Liver (tissue), 9 donors: Measurements from ENCODE around the gene MEGF6. TPM values are rescaled to one million over a fixed set of nuclear protein-coding genes. Genes with fewer than 3 reads are reported as not detected.

Source experiments
- DNase-seq: peaks from one replicate; pipeline ENCODE4 v3.0.0-alpha.2; 2017; ENCODE audit warnings: low spot score
- H3K27ac ChIP-seq, 2 donors: one replicate each; pipeline ENCODE4 v1.7.0; 2013; ENCODE audit warnings: inconsistent platforms in 2 of 2, low read length in 2 of 2, control low read depth in 1 of 2, low read depth in 1 of 2, mild to moderate bottlenecking in 1 of 2
- H3K27me3 ChIP-seq, 4 donors: one replicate each; pipeline versions ENCODE4 v1.6.1 to v1.7.0; 2013; ENCODE audit warnings: low read length in 3 of 4, inconsistent platforms in 1 of 4, mild to moderate bottlenecking in 1 of 4, moderate library complexity in 1 of 4; ENCODE audit not compliant: control insufficient read depth in 4 of 4, insufficient read depth in 4 of 4
- H3K36me3 ChIP-seq, 4 donors: one replicate each; pipeline versions ENCODE4 v1.6.1 to v1.7.0; 2013; ENCODE audit warnings: low read length in 3 of 4, mild to moderate bottlenecking in 3 of 4, low read depth in 1 of 4, moderate library complexity in 1 of 4; ENCODE audit not compliant: control insufficient read depth in 4 of 4, insufficient read depth in 3 of 4
- H3K4me1 ChIP-seq, 4 donors: one replicate each; pipeline versions ENCODE4 v1.6.1 to v1.7.0; 2013; ENCODE audit warnings: low read length in 3 of 4, mild to moderate bottlenecking in 3 of 4, moderate library complexity in 1 of 4; ENCODE audit not compliant: control insufficient read depth in 4 of 4, insufficient read depth in 4 of 4
- H3K4me3 ChIP-seq, 3 donors: one replicate each; pipeline versions ENCODE4 v1.6.1 to v1.7.0; 2013; ENCODE audit warnings: low read length in 3 of 3, control low read depth in 1 of 3, low read depth in 1 of 3, mild to moderate bottlenecking in 1 of 3
- H3K9ac ChIP-seq, 2 donors: one replicate each; pipeline ENCODE4 v1.7.0; 2013; ENCODE audit warnings: low read length in 2 of 2, mild to moderate bottlenecking in 2 of 2, moderate library complexity in 2 of 2, control low read depth in 1 of 2, low read depth in 1 of 2
- H3K9me3 ChIP-seq, 4 donors: one replicate each; pipeline versions ENCODE4 v1.6.1 to v1.7.0; 2013; ENCODE audit warnings: low read length in 3 of 4; ENCODE audit not compliant: control insufficient read depth in 4 of 4
- CTCF ChIP-seq: fragments of 150-350 bp; IDR thresholded peaks from 2 replicates; pipeline ENCODE4 v1.5.1; 2017; ENCODE audit warnings: improper control_type of control experiment, low read depth, low read length; ENCODE audit not compliant: missing input control
- EGR1 ChIP-seq, 2 donors: IDR thresholded peaks; 2 replicates each; pipeline ENCODE4 v1.6.1; 2016 to 2018; ENCODE audit warnings: antibody characterized with exemption in 2 of 2, low read depth in 2 of 2
- FOXA1 ChIP-seq: IDR thresholded peaks from 2 replicates; pipeline ENCODE4 v1.6.1; 2016; ENCODE audit warnings: antibody characterized with exemption
- FOXA2 ChIP-seq: IDR thresholded peaks from 2 replicates; pipeline ENCODE4 v1.6.1; 2016; ENCODE audit warnings: antibody characterized with exemption
- GABPA ChIP-seq, 2 donors: IDR thresholded peaks in 1 of 2; conservative IDR thresholded peaks in 1 of 2; 2 replicates each; pipeline ENCODE4 v1.6.1; 2016; ENCODE audit warnings: antibody characterized with exemption in 2 of 2, mild to moderate bottlenecking in 1 of 2, moderate library complexity in 1 of 2
- HNF4A ChIP-seq, 2 donors: conservative IDR thresholded peaks; 2 replicates each; pipeline ENCODE4 v1.6.1; 2016; ENCODE audit warnings: antibody characterized with exemption in 2 of 2, mild to moderate bottlenecking in 2 of 2
- HNF4G ChIP-seq: IDR thresholded peaks from 2 replicates; pipeline ENCODE4 v1.6.1; 2016; ENCODE audit warnings: antibody characterized with exemption
- JUND ChIP-seq, 2 donors: IDR thresholded peaks; 2 replicates each; pipeline ENCODE4 v1.6.1; 2016; ENCODE audit warnings: antibody characterized with exemption in 2 of 2
- NR2F2 ChIP-seq: IDR thresholded peaks from 2 replicates; pipeline ENCODE4 v1.6.1; 2016; ENCODE audit warnings: antibody characterized with exemption
- RAD21 ChIP-seq, 2 donors: IDR thresholded peaks; 2 replicates each; pipeline ENCODE4 v1.6.1; 2016; ENCODE audit warnings: antibody characterized with exemption in 2 of 2, mild to moderate bottlenecking in 2 of 2
- RXRA ChIP-seq, 2 donors: IDR thresholded peaks; 2 replicates each; pipeline ENCODE4 v1.6.1; 2017 to 2018; ENCODE audit warnings: antibody characterized with exemption in 2 of 2, mild to moderate bottlenecking in 1 of 2
- SP1 ChIP-seq: IDR thresholded peaks from 2 replicates; pipeline ENCODE4 v1.6.1; 2018; ENCODE audit warnings: antibody characterized with exemption, mild to moderate bottlenecking
- TAF1 ChIP-seq: conservative IDR thresholded peaks from 2 replicates; pipeline ENCODE4 v1.6.1; 2016; ENCODE audit warnings: antibody characterized with exemption, mild to moderate bottlenecking
- YY1 ChIP-seq: IDR thresholded peaks from 2 replicates; pipeline ENCODE4 v1.6.1; 2016; ENCODE audit warnings: antibody characterized with exemption, mild to moderate bottlenecking
- WGBS: extraction: QIAGEN DNeasy Blood & Tissue Kit; methylation state at CpG from one replicate; pipeline ENCODE4 v1.1.7; 2013; 5-methylcytosine and 5-hydroxymethylcytosine counted together
- polyA plus RNA-seq, 2 donors: library from polyadenylated mRNA; stranded (reverse) in 1 of 2; unstranded in 1 of 2; fragments of 200-250 nt in 1 of 2; fragments of >200 nt in 1 of 2; fragmentation: Nextera tagmentation in 1 of 2; extraction: Ambion mirVana in 1 of 2; gene quantifications; one replicate each; pipeline versions ENCODE4 v1.2.1 to v1.2.3, GENCODE V29; 2013 to 2015
- total RNA-seq, 2 donors: library from RNA; depleted of rRNA; stranded (reverse); fragments of >200 nt; gene quantifications; one replicate each; pipeline ENCODE4 v1.2.3, GENCODE V29; 2014
- TF ChIP-seq, protein P1 (sequence below): IDR thresholded peaks from 2 replicates; pipeline ENCODE4 v1.6.1; 2016; ENCODE audit warnings: antibody characterized with exemption
- TF ChIP-seq, protein P2 (sequence below): IDR thresholded peaks from 2 replicates; pipeline ENCODE4 v1.6.1; 2016; ENCODE audit warnings: antibody characterized with exemption, mild to moderate bottlenecking
- TF ChIP-seq, protein P3 (sequence below): IDR thresholded peaks from 2 replicates; pipeline ENCODE4 v1.6.1; 2016; ENCODE audit warnings: antibody characterized with exemption
- donor health status: healthy.
- donor health status: healthy.
- donor health status: healthy.
- donor health status: healthy.
- donor health status: healthy.

MEGF6 gene
- total and polyA plus RNA-seq, 4 donors: 1.3 to 11.0 (median 4.0) TPM

DNA sequence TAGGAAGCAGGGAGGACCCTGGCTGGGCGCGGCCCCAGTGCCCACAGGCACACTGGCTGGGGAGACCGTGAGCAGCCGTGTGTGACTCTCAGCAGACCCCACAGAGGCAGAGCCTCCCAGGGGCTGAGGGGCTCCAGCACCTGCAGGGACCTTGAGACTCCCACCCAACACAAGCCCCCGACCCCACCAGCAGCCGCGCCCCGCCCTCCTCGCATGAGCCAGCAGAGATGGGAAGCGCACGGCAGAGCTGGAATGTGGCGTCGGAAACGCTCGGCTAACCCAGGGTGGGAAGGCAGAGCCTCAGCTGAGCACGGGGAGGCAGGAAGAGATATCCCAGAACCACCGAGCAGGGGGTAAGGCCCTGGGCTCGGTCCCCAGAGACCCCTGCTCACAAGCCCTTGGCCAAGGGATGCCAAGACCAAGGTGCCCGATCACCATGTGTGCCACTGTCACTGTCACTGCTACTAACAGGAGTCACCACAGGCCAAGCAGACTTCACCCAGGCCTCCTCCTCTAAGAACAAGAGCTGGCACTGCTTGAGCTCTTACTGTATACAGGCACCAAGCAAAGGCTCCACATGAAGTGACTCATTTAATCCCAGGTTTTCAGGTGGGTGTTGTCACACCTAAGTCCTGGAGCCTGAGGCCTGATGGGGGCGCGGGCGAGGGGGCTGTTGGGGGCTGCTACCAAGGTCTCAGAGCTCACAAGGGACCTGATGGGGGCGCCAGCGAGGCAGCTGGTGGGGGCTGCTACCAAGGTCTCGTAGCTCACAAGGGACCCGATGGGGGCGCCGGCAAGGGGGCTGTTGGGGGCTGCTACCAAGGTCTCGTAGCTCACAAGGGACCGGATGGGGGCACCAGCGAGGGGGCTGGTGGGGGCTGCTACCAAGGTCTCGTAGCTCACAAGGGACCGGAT lies 20.1 kb downstream of the MEGF6 start:
- no peak overlapping the region for H3K27ac ChIP-seq
- DNase-seq: no peak
- WGBS: 89% methylated on average over 33 of the region's 33 CpGs
- H3K9me3 ChIP-seq: no peaks in the 10 kb centered on the region
- no peaks in the 10 kb centered on the region for H3K4me1 ChIP-seq
- TF ChIP-seq RAD21 (IDR thresholded peaks at IDR 0.05) (no peak), TAF1 (no peak), JUND (IDR thresholded peaks at IDR 0.05) (no peak), HNF4A (conservative IDR thresholded peaks at IDR 0.05) (no peak), NR2F2 (no peak), RXRA (IDR thresholded peaks at IDR 0.05) (no peak), FOXA1 (no peak), GABPA (IDR thresholded peaks at IDR 0.05 in 1 of 2, conservative IDR thresholded peaks at IDR 0.05 in 1 of 2) (no peak), EGR1 (IDR thresholded peaks at IDR 0.05; ENCODE audit: low read depth in 2 of 2) (no peak), HNF4G (no peak), CTCF (no peak)
- TF ChIP-seq, protein P1, sequence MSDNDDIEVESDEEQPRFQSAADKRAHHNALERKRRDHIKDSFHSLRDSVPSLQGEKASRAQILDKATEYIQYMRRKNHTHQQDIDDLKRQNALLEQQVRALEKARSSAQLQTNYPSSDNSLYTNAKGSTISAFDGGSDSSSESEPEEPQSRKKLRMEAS: no peak
- TF ChIP-seq, protein P2, sequence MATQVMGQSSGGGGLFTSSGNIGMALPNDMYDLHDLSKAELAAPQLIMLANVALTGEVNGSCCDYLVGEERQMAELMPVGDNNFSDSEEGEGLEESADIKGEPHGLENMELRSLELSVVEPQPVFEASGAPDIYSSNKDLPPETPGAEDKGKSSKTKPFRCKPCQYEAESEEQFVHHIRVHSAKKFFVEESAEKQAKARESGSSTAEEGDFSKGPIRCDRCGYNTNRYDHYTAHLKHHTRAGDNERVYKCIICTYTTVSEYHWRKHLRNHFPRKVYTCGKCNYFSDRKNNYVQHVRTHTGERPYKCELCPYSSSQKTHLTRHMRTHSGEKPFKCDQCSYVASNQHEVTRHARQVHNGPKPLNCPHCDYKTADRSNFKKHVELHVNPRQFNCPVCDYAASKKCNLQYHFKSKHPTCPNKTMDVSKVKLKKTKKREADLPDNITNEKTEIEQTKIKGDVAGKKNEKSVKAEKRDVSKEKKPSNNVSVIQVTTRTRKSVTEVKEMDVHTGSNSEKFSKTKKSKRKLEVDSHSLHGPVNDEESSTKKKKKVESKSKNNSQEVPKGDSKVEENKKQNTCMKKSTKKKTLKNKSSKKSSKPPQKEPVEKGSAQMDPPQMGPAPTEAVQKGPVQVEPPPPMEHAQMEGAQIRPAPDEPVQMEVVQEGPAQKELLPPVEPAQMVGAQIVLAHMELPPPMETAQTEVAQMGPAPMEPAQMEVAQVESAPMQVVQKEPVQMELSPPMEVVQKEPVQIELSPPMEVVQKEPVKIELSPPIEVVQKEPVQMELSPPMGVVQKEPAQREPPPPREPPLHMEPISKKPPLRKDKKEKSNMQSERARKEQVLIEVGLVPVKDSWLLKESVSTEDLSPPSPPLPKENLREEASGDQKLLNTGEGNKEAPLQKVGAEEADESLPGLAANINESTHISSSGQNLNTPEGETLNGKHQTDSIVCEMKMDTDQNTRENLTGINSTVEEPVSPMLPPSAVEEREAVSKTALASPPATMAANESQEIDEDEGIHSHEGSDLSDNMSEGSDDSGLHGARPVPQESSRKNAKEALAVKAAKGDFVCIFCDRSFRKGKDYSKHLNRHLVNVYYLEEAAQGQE: no peak
- TF ChIP-seq, protein P3, sequence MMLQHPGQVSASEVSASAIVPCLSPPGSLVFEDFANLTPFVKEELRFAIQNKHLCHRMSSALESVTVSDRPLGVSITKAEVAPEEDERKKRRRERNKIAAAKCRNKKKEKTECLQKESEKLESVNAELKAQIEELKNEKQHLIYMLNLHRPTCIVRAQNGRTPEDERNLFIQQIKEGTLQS: no peak
- H3K9ac ChIP-seq: no peak overlapping the region
- H3K4me3 ChIP-seq: no peak overlapping the region
- no peaks in the 10 kb centered on the region for H3K27me3 ChIP-seq
- H3K36me3 ChIP-seq: no peaks in the 10 kb centered on the region

- H3K9me3 ChIP-seq: no peaks in the 10 kb centered on the region
- TF ChIP-seq NR2F2 (no peak), RAD21 (IDR thresholded peaks at IDR 0.05) (no peak), EGR1 (IDR thresholded peaks at IDR 0.05; ENCODE audit: low read depth in 2 of 2) (no peak), FOXA1 (no peak), FOXA2 (no peak), TAF1 (no peak), CTCF (no peak), SP1 (no peak), YY1 (no peak), RXRA (IDR thresholded peaks at IDR 0.05) (no peak), HNF4G (no peak), HNF4A (conservative IDR thresholded peaks at IDR 0.05) (no peak)
- TF ChIP-seq, protein P1: no peak
- TF ChIP-seq, protein P2: no peak
- DNase-seq: no peak
- 53% methylated on average over 27 of the region's 27 CpGs for WGBS
- no peaks in the 10 kb centered on the region for H3K27me3 ChIP-seq
- H3K36me3 ChIP-seq: no peaks in the 10 kb centered on the region
- no peak overlapping the region for H3K4me3 ChIP-seq
- H3K27ac ChIP-seq: no peak overlapping the region
- H3K9ac ChIP-seq: no peak overlapping the region
- no peaks in the 10 kb centered on the region for H3K4me1 ChIP-seq
Measured at GRCh38 chr1:3590139-3590763, 21.1 kb downstream of the MEGF6 start.
